HG03469 (cell line): ENCODE results near the gene FRK.

ENCODE experiments used
- ATAC-seq: cut with Tn5 transposase; IDR thresholded peaks from one replicate; pipeline ENCODE4 v1.9.1; 2021; ENCODE audit warnings: mild to moderate bottlenecking, moderate library complexity, moderate number of reproducible peaks; ENCODE audit not compliant: unreplicated experiment

The FRK gene

DNA sequence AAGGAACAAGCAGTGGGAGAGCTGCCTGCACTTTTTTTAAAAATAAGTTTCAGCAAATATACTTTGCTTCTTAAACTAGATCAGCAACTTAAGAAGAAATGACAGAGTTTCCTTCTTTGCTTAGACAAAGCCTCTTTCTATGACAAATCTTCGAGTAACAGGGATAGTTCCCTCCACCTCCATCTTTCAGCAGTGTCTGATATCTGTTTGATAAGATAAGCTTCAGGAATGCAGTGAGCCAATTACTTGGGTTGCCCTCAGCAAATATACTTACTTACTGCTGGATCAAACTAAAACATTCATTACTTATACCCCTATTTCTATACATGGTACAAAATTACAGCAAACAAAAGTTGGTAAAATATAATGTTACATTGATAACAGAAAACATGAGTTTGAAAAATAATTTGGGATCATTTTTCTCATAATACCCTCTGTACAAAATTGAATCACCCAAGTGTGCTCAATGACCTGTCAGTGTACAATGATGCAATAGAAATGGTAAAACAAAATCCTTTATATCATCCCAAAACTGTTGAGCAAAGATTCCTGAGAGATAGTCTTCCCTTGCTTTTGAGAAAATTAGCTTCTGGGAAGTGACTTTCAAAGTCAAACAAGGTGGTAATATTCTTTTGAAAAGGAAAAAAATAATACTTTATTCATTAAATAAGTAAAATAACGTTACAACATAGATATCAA, 24.5 kb downstream of the FRK start:
- no peak for ATAC-seq

GRCh38 chr6:116035616-116036015, 25.1 kb downstream of the FRK start:
- ATAC-seq: no peak

GRCh38 chr6:116034327-116034726, 26.4 kb downstream of the FRK start:
- ATAC-seq: no peak

DNA sequence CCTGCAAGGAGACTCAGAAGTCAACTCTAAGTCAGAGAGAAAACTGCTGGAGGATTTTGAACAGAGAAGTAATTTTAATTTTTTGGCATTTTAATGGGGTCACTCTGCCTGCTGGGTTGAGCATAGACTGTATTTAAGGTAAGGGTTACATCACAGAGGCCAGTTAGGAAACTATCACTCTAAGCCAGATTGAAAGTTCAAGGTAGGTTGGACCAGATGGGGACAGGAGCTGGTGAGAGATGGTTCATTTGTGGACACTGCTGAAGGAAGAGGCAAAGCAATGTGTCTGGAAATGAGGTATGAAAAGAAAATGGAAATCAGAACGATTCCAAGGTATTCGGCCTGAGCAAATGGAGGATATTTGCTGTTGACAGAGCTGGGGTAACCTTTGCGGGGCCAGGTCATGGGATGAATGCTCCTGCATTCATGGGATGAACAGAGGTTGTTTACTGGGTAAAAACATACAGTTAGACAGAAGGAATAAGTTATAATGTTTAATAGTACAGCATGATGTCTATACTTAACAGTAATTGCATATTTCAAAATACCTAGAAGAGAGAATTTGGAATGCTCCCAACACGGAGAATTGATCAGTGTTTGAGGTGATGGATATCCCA, 26.9 kb downstream of the FRK start:
- ATAC-seq: no peak

- ATAC-seq: no peak
Measured at GRCh38 chr6:116030770-116031169, 29.9 kb downstream of the FRK start.

DNA sequence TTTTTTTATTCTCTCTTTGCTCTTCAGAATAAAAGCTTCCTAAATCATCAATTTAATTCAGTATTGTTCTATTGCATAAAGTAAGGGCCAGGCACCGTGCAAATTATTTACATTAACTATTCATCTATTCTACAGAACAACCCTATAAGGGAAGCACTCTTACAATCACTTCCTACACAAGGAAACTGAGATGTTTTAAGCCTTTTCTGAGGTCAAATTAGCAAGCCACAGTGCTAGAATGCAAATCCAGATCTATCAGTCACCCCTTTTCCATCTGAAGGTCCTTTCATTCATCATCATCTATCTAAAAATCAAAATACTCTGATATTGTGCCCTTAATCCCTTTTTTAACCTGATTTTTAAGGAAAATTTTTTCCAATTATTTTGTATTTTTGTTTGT, 31.2 kb downstream of the FRK start:
- ATAC-seq: peak; percentile 57

- ATAC-seq: no peak
Measured at GRCh38 chr6:116028233-116028632, 32.5 kb downstream of the FRK start.

- ATAC-seq: peak; percentile 57
Measured at GRCh38 chr6:116027801-116028200, 32.9 kb downstream of the FRK start.

- no peak for ATAC-seq
Measured at GRCh38 chr6:116025405-116025804, 35.3 kb downstream of the FRK start.

- no peak for ATAC-seq
Measured at GRCh38 chr6:116022841-116023445, 37.7 kb downstream of the FRK start.

GRCh38 chr6:116020738-116021137, 40.0 kb downstream of the FRK start:
- ATAC-seq: no peak

DNA sequence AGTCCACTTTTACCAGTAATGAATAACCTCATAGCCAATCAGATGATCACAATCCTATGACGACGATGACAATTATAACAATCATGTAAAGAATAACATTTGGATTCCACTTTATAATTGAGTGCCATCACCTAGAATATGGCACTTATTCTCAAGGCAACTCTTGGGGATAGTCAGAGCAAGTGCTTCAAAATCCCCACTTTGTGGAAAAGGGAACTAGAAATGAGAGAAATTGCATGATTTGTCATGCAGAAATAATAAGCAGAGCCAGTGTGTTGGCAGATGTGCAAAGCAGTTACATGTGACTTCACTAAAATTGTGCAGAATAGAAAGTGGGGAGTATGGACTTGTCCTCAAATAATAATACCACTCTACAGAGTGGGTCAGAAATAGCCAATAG, 41.3 kb downstream of the FRK start:
- peak; percentile 78 for ATAC-seq

- ATAC-seq: no peak
Measured at GRCh38 chr6:116018976-116019375, 41.7 kb downstream of the FRK start.

DNA sequence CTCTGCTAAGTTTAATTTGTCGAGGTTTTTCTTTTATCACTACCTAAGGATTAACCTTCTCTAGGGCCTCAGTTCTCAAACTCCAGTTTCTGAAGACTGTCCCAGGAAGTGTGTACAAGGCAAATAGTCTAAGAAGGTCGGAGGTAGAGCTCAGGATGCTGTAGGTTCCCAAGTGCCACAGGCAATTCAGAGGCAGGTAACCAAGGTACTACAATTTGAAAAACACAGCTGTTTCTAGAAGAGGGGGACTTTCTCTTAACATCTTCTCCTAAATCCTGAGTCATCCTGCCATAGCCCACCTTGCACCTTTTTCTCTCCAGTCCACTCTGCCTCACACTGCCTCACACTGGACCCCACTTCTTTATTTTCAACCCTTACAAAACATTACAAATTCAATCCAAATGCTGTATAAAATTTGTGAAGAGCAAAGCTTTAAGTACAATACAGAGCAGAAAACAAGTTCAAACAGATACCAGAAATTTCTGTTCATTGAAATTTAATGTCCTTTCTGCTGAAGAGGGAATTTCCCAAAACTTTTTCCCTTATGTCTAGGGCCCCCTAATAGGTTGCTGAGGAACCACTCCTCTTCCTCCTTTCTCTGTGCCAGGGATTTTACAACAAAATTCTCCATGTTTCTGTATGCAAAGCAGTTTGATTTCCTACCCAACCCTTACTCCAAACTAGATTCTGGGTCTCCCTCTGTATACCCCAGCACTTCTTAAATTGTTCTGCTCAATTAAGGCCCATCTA, 43.0 kb downstream of the FRK start:
- no peak for ATAC-seq

DNA sequence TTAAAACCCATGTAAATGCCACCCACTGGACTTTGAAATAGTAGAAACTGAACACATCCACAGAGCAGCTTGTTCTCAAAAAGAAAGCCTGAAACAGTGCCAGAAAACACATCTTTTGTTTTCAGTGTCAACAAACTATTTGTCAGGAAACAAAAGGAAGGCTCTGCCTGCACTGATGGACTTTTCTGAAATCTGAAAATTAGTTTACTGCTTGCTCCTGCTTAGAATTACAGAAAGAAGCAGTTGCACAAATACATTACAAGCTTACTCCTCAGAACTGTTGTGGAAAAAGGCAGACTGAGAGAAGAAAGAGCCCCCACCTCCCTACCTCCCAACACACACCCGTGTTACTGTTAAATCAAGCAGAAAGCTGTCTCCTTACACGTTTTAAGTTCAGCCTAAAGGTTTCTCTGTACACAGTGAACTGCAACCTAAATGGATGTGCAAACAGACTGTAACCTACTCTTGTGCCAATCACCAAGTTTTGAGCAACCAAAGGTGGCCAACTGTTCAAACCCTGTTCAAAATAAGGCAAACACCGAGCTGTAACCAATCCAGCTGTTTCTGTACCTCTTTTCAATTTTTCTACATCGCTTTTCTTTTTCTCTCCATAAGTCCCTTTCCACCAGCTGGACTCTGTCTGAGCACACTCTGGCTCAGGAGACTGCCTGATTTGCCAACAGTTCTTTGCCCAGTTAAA, 43.7 kb downstream of the FRK start:
- ATAC-seq: no peak

DNA sequence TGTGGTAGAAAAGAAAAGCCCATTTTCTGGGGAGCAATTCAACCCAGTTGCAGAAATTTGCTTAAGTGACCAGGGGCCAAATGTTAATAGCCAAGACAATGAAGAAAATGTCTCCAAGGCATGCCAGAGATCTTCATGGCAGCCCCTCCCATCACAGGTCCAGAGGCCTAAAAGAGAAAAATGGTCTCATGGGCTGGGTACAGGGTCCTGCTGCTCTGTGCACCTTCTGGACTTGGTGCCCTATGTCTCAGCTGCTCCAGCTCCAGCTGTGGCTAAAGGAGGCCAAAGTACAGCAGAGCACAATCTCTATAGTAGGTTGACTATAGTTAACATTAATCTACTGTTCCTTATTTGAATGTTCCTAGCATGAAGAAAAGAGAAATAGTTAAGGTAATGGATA, 44.7 kb downstream of the FRK start:
- no peak for ATAC-seq

- ATAC-seq: no peak
Measured at GRCh38 chr6:116015561-116015960, 45.1 kb downstream of the FRK start.

DNA sequence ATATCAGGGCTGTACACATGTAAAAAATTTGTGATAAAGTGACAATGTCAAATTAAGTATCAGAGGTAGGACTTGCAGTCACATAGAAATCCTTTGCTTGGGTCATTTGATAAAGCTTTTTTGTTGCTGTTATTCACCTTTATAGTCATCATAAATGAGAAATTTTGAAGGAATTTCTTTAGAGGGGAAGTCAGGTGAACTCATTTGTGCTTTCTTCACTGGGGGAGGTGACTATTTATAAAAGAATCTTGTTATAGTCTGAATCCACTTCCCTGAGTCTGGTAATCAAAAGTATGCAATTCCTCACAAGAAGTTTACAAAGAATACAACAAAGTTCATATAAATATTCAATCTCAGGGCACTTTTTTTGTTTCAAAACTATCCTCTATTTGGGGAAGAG, 47.7 kb downstream of the FRK start:
- no peak for ATAC-seq

- ATAC-seq: no peak
Measured at GRCh38 chr6:116012471-116012949, 48.2 kb downstream of the FRK start.

- peak; percentile 53 for ATAC-seq
Measured at GRCh38 chr6:116011520-116011919, 49.2 kb downstream of the FRK start.
